CD8-positive, alpha-beta memory T cell (primary cell): Measurements from ENCODE around the gene ADIPOR1. TPM values are rescaled to one million over a fixed set of nuclear protein-coding genes. Genes with fewer than 3 reads are reported as not detected.

Experiments used
- CTCF ChIA-PET: fragments of 350-600 bp; sonication (Branson Sonifier 250); formaldehyde crosslinking; loops from one replicate; lab custom pipeline; 2021; ENCODE audit warnings: antibody characterized with exemption; lab: Charles Lee
- POLR2A ChIA-PET: fragments of 350-600 bp; sonication (Branson Sonifier 250); formaldehyde crosslinking; loops from one replicate; lab custom pipeline; 2021; ENCODE audit warnings: antibody characterized with exemption; lab: Charles Lee
- DNase-seq, 5 donors: peaks; one replicate each; pipeline versions ENCODE4 v3.0.0 to v3.0.0-alpha.2; 2020 to 2022; ENCODE audit warnings: mixed read lengths in 1 of 5
- H3K27ac ChIP-seq: one replicate; pipeline ENCODE4 v1.7.0; 2013; ENCODE audit warnings: low read depth, mild to moderate bottlenecking, low read length, moderate library complexity
- H3K27me3 ChIP-seq: 2 replicates; pipeline ENCODE4 v1.7.0; 2013; ENCODE audit warnings: low read length, mild to moderate bottlenecking; ENCODE audit not compliant: insufficient read depth, poor library complexity, severe bottlenecking
- H3K36me3 ChIP-seq: 2 replicates; pipeline ENCODE4 v1.7.0; 2013; ENCODE audit warnings: mild to moderate bottlenecking, low read length, moderate library complexity; ENCODE audit not compliant: insufficient read depth
- H3K4me1 ChIP-seq: 2 replicates; pipeline ENCODE4 v1.7.0; 2013; ENCODE audit warnings: mild to moderate bottlenecking, low read length, moderate library complexity; ENCODE audit not compliant: insufficient read depth
- H3K4me3 ChIP-seq: 2 replicates; pipeline ENCODE4 v1.7.0; 2013; ENCODE audit warnings: mild to moderate bottlenecking, low read length
- H3K9me3 ChIP-seq: 2 replicates; pipeline ENCODE4 v1.7.0; 2013; ENCODE audit warnings: mild to moderate bottlenecking, low read length
- H3K27ac Mint-ChIP-seq, 8 donors: one replicate each; pipeline ENCODE4 v1.8.0; 2020 to 2021; ENCODE audit warnings: mixed read lengths in 8 of 8, mild to moderate bottlenecking in 6 of 8, inconsistent platforms in 3 of 8, moderate library complexity in 3 of 8
- H3K27me3 Mint-ChIP-seq, 2 donors: one replicate each; pipeline ENCODE4 v1.8.0; 2020 to 2021; ENCODE audit warnings: mixed read lengths in 2 of 2, mild to moderate bottlenecking in 1 of 2, moderate library complexity in 1 of 2
- H3K36me3 Mint-ChIP-seq, 3 donors: one replicate each; pipeline ENCODE4 v1.8.0; 2020 to 2021; ENCODE audit warnings: mixed read lengths in 3 of 3, inconsistent platforms in 1 of 3, mild to moderate bottlenecking in 1 of 3
- H3K4me1 Mint-ChIP-seq, 3 donors: one replicate each; pipeline ENCODE4 v1.8.0; 2020 to 2021; ENCODE audit warnings: mixed read lengths in 3 of 3, inconsistent platforms in 1 of 3, mild to moderate bottlenecking in 1 of 3
- H3K4me3 Mint-ChIP-seq, 7 donors: one replicate each; pipeline ENCODE4 v1.8.0; 2020 to 2021; ENCODE audit warnings: mixed read lengths in 7 of 7, mild to moderate bottlenecking in 6 of 7, moderate library complexity in 4 of 7, inconsistent platforms in 2 of 7
- H3K9me3 Mint-ChIP-seq, 5 donors: one replicate each; pipeline ENCODE4 v1.8.0; 2020 to 2022; ENCODE audit warnings: mixed read lengths in 5 of 5, mild to moderate bottlenecking in 3 of 5, moderate library complexity in 2 of 5, inconsistent platforms in 1 of 5
- polyA plus RNA-seq: library from polyadenylated mRNA; unstranded; fragments of 300-500 nt; fragmentation: Illumina TruSeq; gene quantifications from one replicate; pipeline ENCODE4 v1.2.3, GENCODE V29; 2021
- total RNA-seq, 2 experiments: library from RNA; stranded (reverse); gene quantifications; one replicate each; pipeline ENCODE4 v1.2.3, GENCODE V29; 2021

Gene ADIPOR1
- total and polyA plus RNA-seq, 3 experiments from 2014 or later, result 91.0 to 104 (median 95.4) TPM

DNA sequence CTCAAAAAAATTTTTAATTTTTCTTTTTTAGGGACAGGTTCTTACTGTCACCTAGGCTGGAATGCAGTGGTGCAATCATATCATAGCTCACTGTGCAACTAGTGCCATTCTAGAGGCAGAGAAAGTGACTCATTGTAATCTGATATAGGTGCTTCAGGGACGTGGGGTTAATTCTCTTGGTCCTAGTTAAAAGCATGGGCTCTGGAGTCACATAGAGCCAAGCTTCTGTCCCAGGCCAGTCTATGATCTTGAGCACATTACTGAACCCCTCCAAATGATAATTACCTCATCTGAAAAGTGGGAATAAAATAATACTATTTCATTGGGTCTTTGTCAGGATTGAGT is 1.1 kb upstream of the ADIPOR1 start:
- Histone ChIP-seq H3K4me3 (no peak overlapping the region), H3K9me3 (no peaks in the 10 kb centered on the region), H3K27me3 (no peaks in the 10 kb centered on the region), H3K4me1 (peaks cover 31% of the 10 kb centered on the region), H3K36me3 (peaks cover 11% of the 10 kb centered on the region), H3K27ac (no peak overlapping the region)
- CTCF ChIA-PET, result interaction anchor here (1.3 kb wide), 1 partner anchor 45 kb away, joined by 3 read pairs; no protein-coding TSS in a partner anchor
- Mint-ChIP-seq H3K36me3 (peaks cover 0 to 36% (median 6%) of the 10 kb centered on the region in 3 donors), H3K9me3 (peaks cover 0 to 2% (median 0%) of the 10 kb centered on the region in 5 donors), H3K4me1 (peaks cover 27 to 41% (median 28%) of the 10 kb centered on the region in 3 donors), H3K27me3 (no peaks in the 10 kb centered on the region), H3K4me3 (peak overlapping the region in 4 of 7 donors; percentile 87 to 96 (median 90)), H3K27ac (peak overlapping the region in 5 of 8 donors; percentile 66 to 99 (median 95))
- DNase-seq, result no peak
- POLR2A ChIA-PET, result interaction anchor here (0.6 kb wide), 1 partner anchor 350 kb away, joined by 4 read pairs; no protein-coding TSS in a partner anchor

DNA sequence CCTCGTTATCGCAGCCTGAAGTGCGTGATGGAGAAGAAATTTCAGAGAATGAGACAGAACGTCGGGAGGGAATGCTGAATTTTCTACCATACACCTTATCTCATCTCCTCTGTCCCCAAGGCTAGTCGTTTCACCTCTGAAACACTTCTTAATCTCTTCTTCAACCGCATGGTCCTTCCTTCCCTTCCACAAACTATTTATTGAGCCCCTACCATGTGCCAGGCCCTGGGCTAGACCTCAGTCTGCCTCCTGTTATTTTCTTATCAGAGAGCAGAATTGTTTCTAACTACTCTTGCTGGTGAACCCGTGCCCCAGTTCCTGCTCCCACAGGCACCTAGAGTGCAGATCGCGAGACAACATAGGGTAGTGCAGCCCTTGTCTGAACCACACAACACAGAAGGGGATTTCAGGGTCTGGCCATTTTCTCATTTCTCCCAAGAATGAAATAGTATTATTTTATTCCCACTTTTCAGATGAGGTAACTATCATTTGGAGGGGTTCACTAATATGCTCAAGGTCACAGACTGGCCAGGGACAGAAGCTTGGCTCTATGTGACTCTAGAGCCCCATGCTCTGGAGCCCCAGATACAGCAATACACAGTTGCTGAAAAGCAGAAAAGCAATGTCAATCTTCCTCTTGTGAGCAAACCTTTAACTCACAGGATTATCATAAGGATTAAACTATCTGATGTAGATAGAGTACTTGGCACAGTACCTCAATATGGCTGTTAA is 598 bp upstream of the ADIPOR1 start:
- peak in 2 of 5 donors; percentile 27 to 52 for DNase-seq
- peak overlapping the region; percentile 75 to 96 (median 90) for H3K4me3 Mint-ChIP-seq
- peaks cover 0 to 2% (median 0%) of the 10 kb centered on the region in 5 donors for H3K9me3 Mint-ChIP-seq
- H3K4me1 Mint-ChIP-seq, result peaks cover 31 to 46% (median 34%) of the 10 kb centered on the region in 3 donors
- H3K9me3 ChIP-seq, result no peaks in the 10 kb centered on the region
- H3K36me3 ChIP-seq, result peaks cover 9% of the 10 kb centered on the region
- H3K27ac ChIP-seq, result peak overlapping the region; percentile 80
- H3K4me3 ChIP-seq, result peak overlapping the region; percentile 88
- no peaks in the 10 kb centered on the region for H3K27me3 ChIP-seq
- H3K27me3 Mint-ChIP-seq, result no peaks in the 10 kb centered on the region
- H3K4me1 ChIP-seq, result peaks cover 37% of the 10 kb centered on the region
- H3K27ac Mint-ChIP-seq, result peak overlapping the region; percentile 30 to 99 (median 94)
- peaks cover 0 to 34% (median 6%) of the 10 kb centered on the region in 3 donors for H3K36me3 Mint-ChIP-seq
- CTCF ChIA-PET, result no interaction called here
- POLR2A ChIA-PET, result no interaction called here

DNA sequence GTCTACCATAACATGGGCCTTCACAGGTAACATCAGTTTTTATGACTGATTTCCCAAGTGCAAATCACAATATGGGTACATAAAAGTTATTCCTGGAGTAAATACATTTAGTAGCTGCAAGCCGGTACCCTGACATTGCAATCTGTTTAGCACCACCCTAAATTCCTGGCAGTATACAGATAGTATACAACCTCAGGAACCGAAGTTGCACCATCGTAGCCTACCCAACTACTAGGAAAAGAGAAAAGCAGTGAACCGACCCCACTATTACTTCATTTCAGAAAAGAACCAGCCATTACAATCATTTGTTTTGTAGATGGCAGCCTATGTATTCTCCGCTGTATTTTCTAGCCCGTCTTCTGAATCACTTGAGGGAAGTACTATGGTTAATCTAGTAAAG is 1.1 kb downstream of the ADIPOR1 start:
- peak overlapping the region; percentile 94 for H3K27ac ChIP-seq

DNA sequence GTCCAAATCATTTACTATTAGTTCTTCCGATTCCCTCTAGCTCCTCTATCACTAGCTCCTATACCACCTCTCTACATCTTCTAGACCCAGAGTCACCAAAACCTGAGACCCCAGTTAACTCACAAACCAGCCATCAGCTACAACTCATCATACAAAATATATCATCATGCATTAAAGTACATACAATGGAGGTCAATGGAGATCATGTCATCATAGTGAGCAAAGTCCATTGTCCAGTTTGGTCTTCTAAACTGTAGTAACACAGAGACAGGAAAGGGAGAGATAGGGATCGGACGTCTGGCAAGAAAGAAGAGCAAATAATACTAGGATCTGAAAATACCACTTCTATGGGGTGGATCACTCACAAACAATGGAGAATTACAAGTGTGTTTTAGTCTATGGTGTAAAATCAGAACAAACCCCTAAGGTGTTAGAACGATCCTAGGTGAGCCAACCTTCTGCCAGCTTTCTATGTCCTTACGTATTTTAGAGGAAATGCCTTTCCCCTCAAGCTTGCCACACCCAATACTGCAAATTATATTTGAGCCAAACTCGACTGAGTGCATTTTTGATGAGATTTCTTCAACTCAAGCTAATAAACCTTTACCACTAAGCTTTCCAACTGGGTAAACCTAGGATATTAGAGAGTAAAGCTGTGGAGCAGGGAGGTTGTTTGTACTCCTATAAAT is 3.9 kb downstream of the ADIPOR1 start:
- H3K4me1 Mint-ChIP-seq, result peaks cover 52 to 72% (median 58%) of the 10 kb centered on the region in 3 donors
- H3K27ac ChIP-seq, result no peak overlapping the region
- ChIA-PET CTCF (interaction anchor here (1.1 to 1.5 kb wide), 4 partner anchors 10 to 64 kb away, joined by 3 to 4 read pairs (median 3); partner anchors contain the start of gene KLHL12), POLR2A (interaction anchor here (0.8 kb wide), 1 partner anchor 11 kb away, joined by 3 read pairs; no protein-coding TSS in a partner anchor)
- H3K36me3 Mint-ChIP-seq, result peaks cover 0 to 38% (median 8%) of the 10 kb centered on the region in 3 donors
- peaks cover 46% of the 10 kb centered on the region for H3K4me1 ChIP-seq
- H3K36me3 ChIP-seq, result peaks cover 18% of the 10 kb centered on the region
- peak overlapping the region in 6 of 8 donors; percentile 8 to 26 (median 20) for H3K27ac Mint-ChIP-seq
- no peaks in the 10 kb centered on the region for H3K9me3 ChIP-seq
- peaks cover 0 to 2% (median 0%) of the 10 kb centered on the region in 5 donors for H3K9me3 Mint-ChIP-seq
- no peaks in the 10 kb centered on the region for H3K27me3 ChIP-seq
- no peaks in the 10 kb centered on the region for H3K27me3 Mint-ChIP-seq
- H3K4me3 ChIP-seq, result no peak overlapping the region
- H3K4me3 Mint-ChIP-seq, result peak overlapping the region in 1 of 7 donors; percentile 2
- DNase-seq, result no peak

More for the DNA sequence above, 1.1 kb downstream of the ADIPOR1 start:
- peaks cover 5% of the 10 kb centered on the region for H3K36me3 ChIP-seq
- Mint-ChIP-seq H3K9me3 (peaks cover 0 to 2% (median 0%) of the 10 kb centered on the region in 5 donors), H3K27ac (peak overlapping the region; percentile 87 to 95 (median 92)), H3K4me1 (peaks cover 45 to 63% (median 49%) of the 10 kb centered on the region in 3 donors), H3K27me3 (no peaks in the 10 kb centered on the region), H3K36me3 (peaks cover 0 to 19% (median 1%) of the 10 kb centered on the region in 3 donors), H3K4me3 (peak overlapping the region; percentile 75 to 90 (median 88))
- ChIA-PET POLR2A (no interaction called here), CTCF (no interaction called here)
- peaks cover 46% of the 10 kb centered on the region for H3K4me1 ChIP-seq
- DNase-seq, result no peak
- no peaks in the 10 kb centered on the region for H3K9me3 ChIP-seq
- no peaks in the 10 kb centered on the region for H3K27me3 ChIP-seq
- H3K4me3 ChIP-seq, result peak overlapping the region; percentile 60

DNA sequence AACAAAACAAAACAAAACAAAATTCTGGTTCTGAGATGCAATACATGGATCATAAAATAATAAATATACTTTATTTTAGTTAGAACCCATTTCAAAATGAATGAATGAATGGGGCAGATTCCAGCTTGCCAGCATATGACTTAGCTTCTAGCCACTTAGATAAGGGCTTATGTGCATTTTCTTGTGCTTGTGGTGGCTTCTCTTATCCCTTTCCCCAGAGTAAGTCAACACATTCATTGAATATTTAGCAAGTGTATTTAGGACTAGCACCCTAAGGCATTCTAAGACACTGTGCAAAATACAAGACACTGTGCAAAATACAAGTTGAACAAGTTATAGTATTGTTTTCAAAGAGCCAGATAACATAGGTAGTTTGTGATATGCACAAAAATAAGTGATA is 4.7 kb downstream of the ADIPOR1 start:
- peaks cover 39% of the 10 kb centered on the region for H3K4me1 ChIP-seq
- H3K27me3 ChIP-seq, result no peaks in the 10 kb centered on the region
- H3K9me3 ChIP-seq, result no peaks in the 10 kb centered on the region
- ChIA-PET POLR2A (no interaction called here), CTCF (interaction anchor here (0.8 kb wide), 1 partner anchor 45 kb away, joined by 4 read pairs; no protein-coding TSS in a partner anchor)
- peaks cover 19% of the 10 kb centered on the region for H3K36me3 ChIP-seq
- peak overlapping the region in 2 of 8 donors; percentile 13 to 42 for H3K27ac Mint-ChIP-seq
- H3K4me3 ChIP-seq, result no peak overlapping the region
- peaks cover 0 to 2% (median 0%) of the 10 kb centered on the region in 5 donors for H3K9me3 Mint-ChIP-seq
- H3K27ac ChIP-seq, result no peak overlapping the region
- H3K4me1 Mint-ChIP-seq, result peaks cover 46 to 66% (median 53%) of the 10 kb centered on the region in 3 donors
- peaks cover 0 to 45% (median 11%) of the 10 kb centered on the region in 3 donors for H3K36me3 Mint-ChIP-seq
- no peaks in the 10 kb centered on the region for H3K27me3 Mint-ChIP-seq
- DNase-seq, result no peak
- H3K4me3 Mint-ChIP-seq, result peak overlapping the region in 1 of 7 donors; percentile 2

DNA sequence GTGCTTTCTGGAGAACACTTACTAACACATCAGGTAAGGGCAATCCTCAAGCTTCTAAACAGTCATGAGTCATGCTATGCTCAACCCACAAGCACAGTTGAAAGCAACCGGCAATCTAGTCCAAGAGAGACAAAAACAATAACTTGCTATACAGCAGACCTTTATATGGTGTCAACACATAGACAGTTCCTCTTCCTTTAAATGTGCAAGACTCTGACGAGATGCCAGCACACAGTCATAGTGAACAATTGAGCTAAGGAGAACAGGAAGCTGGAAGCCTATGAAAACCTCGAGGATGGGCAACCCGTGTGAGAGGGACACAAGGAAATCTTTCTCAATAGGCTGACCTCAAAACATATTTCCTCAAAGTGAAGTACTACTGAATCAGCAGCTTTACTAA is 5.3 kb downstream of the ADIPOR1 start:
- Histone ChIP-seq H3K4me1 (peaks cover 39% of the 10 kb centered on the region), H3K4me3 (no peak overlapping the region), H3K36me3 (peaks cover 25% of the 10 kb centered on the region), H3K9me3 (no peaks in the 10 kb centered on the region), H3K27me3 (no peaks in the 10 kb centered on the region), H3K27ac (no peak overlapping the region)
- peak overlapping the region in 6 of 8 donors; percentile 2 to 79 (median 48) for H3K27ac Mint-ChIP-seq
- peaks cover 0 to 51% (median 16%) of the 10 kb centered on the region in 3 donors for H3K36me3 Mint-ChIP-seq
- peaks cover 45 to 65% (median 56%) of the 10 kb centered on the region in 3 donors for H3K4me1 Mint-ChIP-seq
- POLR2A ChIA-PET, result interaction anchor here (1.2 kb wide), 1 partner anchor 54 kb away, joined by 4 read pairs; the partner anchor contains the start of gene TMEM183A
- peaks cover 0 to 2% (median 0%) of the 10 kb centered on the region in 5 donors for H3K9me3 Mint-ChIP-seq
- H3K27me3 Mint-ChIP-seq, result no peaks in the 10 kb centered on the region
- peak overlapping the region in 1 of 7 donors; percentile 17 for H3K4me3 Mint-ChIP-seq
- DNase-seq, result no peak
- CTCF ChIA-PET, result interaction anchor here (0.8 kb wide), 1 partner anchor 45 kb away, joined by 4 read pairs; no protein-coding TSS in a partner anchor

DNA sequence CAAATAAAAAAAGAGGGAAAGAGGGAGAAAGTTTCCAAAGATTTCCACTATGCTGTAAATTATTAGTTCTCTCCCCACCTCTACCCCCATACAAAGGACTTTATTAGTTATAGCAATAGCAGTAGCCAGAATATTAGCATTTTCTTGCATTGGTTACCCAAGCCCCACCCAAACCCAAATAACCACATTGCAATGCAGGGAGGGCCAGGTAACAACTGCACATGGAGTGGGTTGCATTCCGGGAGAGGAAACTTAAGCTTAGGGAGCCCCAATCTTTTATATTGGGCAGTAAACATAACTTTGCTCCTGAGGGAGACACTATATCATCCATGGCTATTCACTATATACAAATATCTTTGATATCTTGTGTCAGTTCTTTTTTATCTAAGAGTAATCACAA is 6.0 kb downstream of the ADIPOR1 start:
- peak overlapping the region in 5 of 8 donors; percentile 24 to 84 (median 61) for H3K27ac Mint-ChIP-seq
- peaks cover 41 to 59% (median 51%) of the 10 kb centered on the region in 3 donors for H3K4me1 Mint-ChIP-seq

More for the DNA sequence above, 6.0 kb downstream of the ADIPOR1 start:
- H3K27ac ChIP-seq, result no peak overlapping the region
- no peaks in the 10 kb centered on the region for H3K27me3 ChIP-seq
- Mint-ChIP-seq H3K27me3 (no peaks in the 10 kb centered on the region), H3K4me3 (no peak overlapping the region), H3K36me3 (peaks cover 0 to 51% (median 18%) of the 10 kb centered on the region in 3 donors), H3K9me3 (peaks cover 0 to 2% (median 0%) of the 10 kb centered on the region in 5 donors)
- ChIA-PET CTCF (no interaction called here), POLR2A (interaction anchor here (1.2 kb wide), 1 partner anchor 55 kb away, joined by 4 read pairs; the partner anchor contains the start of gene TMEM183A)
- H3K36me3 ChIP-seq, result peaks cover 28% of the 10 kb centered on the region
- no peak overlapping the region for H3K4me3 ChIP-seq
- DNase-seq, result no peak
- H3K9me3 ChIP-seq, result no peaks in the 10 kb centered on the region
- peaks cover 34% of the 10 kb centered on the region for H3K4me1 ChIP-seq
